Liver (tissue), 9 donors: Measurements from ENCODE around the gene HDAC9. TPM values are rescaled to one million over a fixed set of nuclear protein-coding genes. Genes with fewer than 3 reads are reported as not detected.

Source experiments
- DNase-seq: peaks from one replicate; pipeline ENCODE4 v3.0.0-alpha.2; 2017; ENCODE audit warnings: low spot score
- H3K27ac ChIP-seq, 2 donors: one replicate each; pipeline ENCODE4 v1.7.0; 2013; ENCODE audit warnings: inconsistent platforms in 2 of 2, low read length in 2 of 2, control low read depth in 1 of 2, low read depth in 1 of 2, mild to moderate bottlenecking in 1 of 2
- H3K27me3 ChIP-seq, 4 donors: one replicate each; pipeline versions ENCODE4 v1.6.1 to v1.7.0; 2013; ENCODE audit warnings: low read length in 3 of 4, inconsistent platforms in 1 of 4, mild to moderate bottlenecking in 1 of 4, moderate library complexity in 1 of 4; ENCODE audit not compliant: control insufficient read depth in 4 of 4, insufficient read depth in 4 of 4
- H3K36me3 ChIP-seq, 4 donors: one replicate each; pipeline versions ENCODE4 v1.6.1 to v1.7.0; 2013; ENCODE audit warnings: low read length in 3 of 4, mild to moderate bottlenecking in 3 of 4, low read depth in 1 of 4, moderate library complexity in 1 of 4; ENCODE audit not compliant: control insufficient read depth in 4 of 4, insufficient read depth in 3 of 4
- H3K4me1 ChIP-seq, 4 donors: one replicate each; pipeline versions ENCODE4 v1.6.1 to v1.7.0; 2013; ENCODE audit warnings: low read length in 3 of 4, mild to moderate bottlenecking in 3 of 4, moderate library complexity in 1 of 4; ENCODE audit not compliant: control insufficient read depth in 4 of 4, insufficient read depth in 4 of 4
- H3K4me3 ChIP-seq, 3 donors: one replicate each; pipeline versions ENCODE4 v1.6.1 to v1.7.0; 2013; ENCODE audit warnings: low read length in 3 of 3, control low read depth in 1 of 3, low read depth in 1 of 3, mild to moderate bottlenecking in 1 of 3
- H3K9ac ChIP-seq, 2 donors: one replicate each; pipeline ENCODE4 v1.7.0; 2013; ENCODE audit warnings: low read length in 2 of 2, mild to moderate bottlenecking in 2 of 2, moderate library complexity in 2 of 2, control low read depth in 1 of 2, low read depth in 1 of 2
- H3K9me3 ChIP-seq, 4 donors: one replicate each; pipeline versions ENCODE4 v1.6.1 to v1.7.0; 2013; ENCODE audit warnings: low read length in 3 of 4; ENCODE audit not compliant: control insufficient read depth in 4 of 4
- EGR1 ChIP-seq, 2 donors: IDR thresholded peaks; 2 replicates each; pipeline ENCODE4 v1.6.1; 2016 to 2018; ENCODE audit warnings: antibody characterized with exemption in 2 of 2, low read depth in 2 of 2
- FOXA2 ChIP-seq: IDR thresholded peaks from 2 replicates; pipeline ENCODE4 v1.6.1; 2016; ENCODE audit warnings: antibody characterized with exemption
- GABPA ChIP-seq, 2 donors: IDR thresholded peaks in 1 of 2; conservative IDR thresholded peaks in 1 of 2; 2 replicates each; pipeline ENCODE4 v1.6.1; 2016; ENCODE audit warnings: antibody characterized with exemption in 2 of 2, mild to moderate bottlenecking in 1 of 2, moderate library complexity in 1 of 2
- HNF4A ChIP-seq, 2 donors: conservative IDR thresholded peaks; 2 replicates each; pipeline ENCODE4 v1.6.1; 2016; ENCODE audit warnings: antibody characterized with exemption in 2 of 2, mild to moderate bottlenecking in 2 of 2
- HNF4G ChIP-seq: IDR thresholded peaks from 2 replicates; pipeline ENCODE4 v1.6.1; 2016; ENCODE audit warnings: antibody characterized with exemption
- JUND ChIP-seq, 2 donors: IDR thresholded peaks; 2 replicates each; pipeline ENCODE4 v1.6.1; 2016; ENCODE audit warnings: antibody characterized with exemption in 2 of 2
- NR2F2 ChIP-seq: IDR thresholded peaks from 2 replicates; pipeline ENCODE4 v1.6.1; 2016; ENCODE audit warnings: antibody characterized with exemption
- RXRA ChIP-seq, 2 donors: IDR thresholded peaks; 2 replicates each; pipeline ENCODE4 v1.6.1; 2017 to 2018; ENCODE audit warnings: antibody characterized with exemption in 2 of 2, mild to moderate bottlenecking in 1 of 2
- SP1 ChIP-seq: IDR thresholded peaks from 2 replicates; pipeline ENCODE4 v1.6.1; 2018; ENCODE audit warnings: antibody characterized with exemption, mild to moderate bottlenecking
- YY1 ChIP-seq: IDR thresholded peaks from 2 replicates; pipeline ENCODE4 v1.6.1; 2016; ENCODE audit warnings: antibody characterized with exemption, mild to moderate bottlenecking
- WGBS: extraction: QIAGEN DNeasy Blood & Tissue Kit; methylation state at CpG from one replicate; pipeline ENCODE4 v1.1.7; 2013; 5-methylcytosine and 5-hydroxymethylcytosine counted together
- polyA plus RNA-seq, 2 donors: library from polyadenylated mRNA; stranded (reverse) in 1 of 2; unstranded in 1 of 2; fragments of 200-250 nt in 1 of 2; fragments of >200 nt in 1 of 2; fragmentation: Nextera tagmentation in 1 of 2; extraction: Ambion mirVana in 1 of 2; gene quantifications; one replicate each; pipeline versions ENCODE4 v1.2.1 to v1.2.3, GENCODE V29; 2013 to 2015
- total RNA-seq, 2 donors: library from RNA; depleted of rRNA; stranded (reverse); fragments of >200 nt; gene quantifications; one replicate each; pipeline ENCODE4 v1.2.3, GENCODE V29; 2014
- TF ChIP-seq, protein P1 (sequence below): IDR thresholded peaks from 2 replicates; pipeline ENCODE4 v1.6.1; 2016; ENCODE audit warnings: antibody characterized with exemption
- TF ChIP-seq, protein P2 (sequence below): IDR thresholded peaks from 2 replicates; pipeline ENCODE4 v1.6.1; 2016; ENCODE audit warnings: antibody characterized with exemption, mild to moderate bottlenecking
- TF ChIP-seq, protein P3 (sequence below): IDR thresholded peaks from 2 replicates; pipeline ENCODE4 v1.6.1; 2016; ENCODE audit warnings: antibody characterized with exemption
- donor health status: healthy.
- donor health status: healthy.
- donor health status: healthy.
- donor health status: healthy.
- donor health status: healthy.

HDAC9 gene
- total and polyA plus RNA-seq, 4 donors, result 1.0 to 10.1 (median 2.3) TPM

DNA sequence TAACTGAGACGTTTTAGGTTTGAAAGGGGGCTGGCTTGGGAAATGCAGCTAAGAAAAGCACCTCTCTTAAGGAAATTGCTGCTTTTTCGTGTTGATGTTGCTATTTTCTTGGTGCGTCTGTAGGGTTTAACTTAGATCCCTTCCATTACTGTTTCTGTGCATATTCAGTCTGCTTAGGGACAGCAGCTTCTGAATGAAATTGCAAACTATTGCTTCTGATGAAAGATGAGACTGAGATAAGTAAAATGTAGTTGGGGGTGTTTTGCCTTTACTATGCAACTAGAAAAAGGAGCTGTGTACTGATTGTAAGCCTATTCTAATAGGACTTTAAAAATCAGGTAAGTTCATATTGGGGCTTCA, 772 bp downstream of the HDAC9 start:
- 39% methylated on average over 3 of the region's 3 CpGs for WGBS
- no peak overlapping the region for H3K9ac ChIP-seq
- H3K27me3 ChIP-seq, result peaks cover 0 to 13% (median 1%) of the 10 kb centered on the region in 4 donors
- H3K4me3 ChIP-seq, result no peak overlapping the region
- peaks cover 0 to 9% (median 6%) of the 10 kb centered on the region in 4 donors for H3K4me1 ChIP-seq
- H3K36me3 ChIP-seq, result no peaks in the 10 kb centered on the region
- H3K9me3 ChIP-seq, result no peaks in the 10 kb centered on the region
- no peak overlapping the region for H3K27ac ChIP-seq
- TF ChIP-seq SP1, result no peak
- no peak for TF ChIP-seq GABPA (IDR thresholded peaks at IDR 0.05 in 1 of 2, conservative IDR thresholded peaks at IDR 0.05 in 1 of 2)
- TF ChIP-seq, protein P1, sequence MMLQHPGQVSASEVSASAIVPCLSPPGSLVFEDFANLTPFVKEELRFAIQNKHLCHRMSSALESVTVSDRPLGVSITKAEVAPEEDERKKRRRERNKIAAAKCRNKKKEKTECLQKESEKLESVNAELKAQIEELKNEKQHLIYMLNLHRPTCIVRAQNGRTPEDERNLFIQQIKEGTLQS, result no peak
- no peak for TF ChIP-seq YY1
- TF ChIP-seq HNF4G, result no peak
- TF ChIP-seq NR2F2, result no peak
- TF ChIP-seq JUND (IDR thresholded peaks at IDR 0.05), result no peak
- no peak for DNase-seq

DNA sequence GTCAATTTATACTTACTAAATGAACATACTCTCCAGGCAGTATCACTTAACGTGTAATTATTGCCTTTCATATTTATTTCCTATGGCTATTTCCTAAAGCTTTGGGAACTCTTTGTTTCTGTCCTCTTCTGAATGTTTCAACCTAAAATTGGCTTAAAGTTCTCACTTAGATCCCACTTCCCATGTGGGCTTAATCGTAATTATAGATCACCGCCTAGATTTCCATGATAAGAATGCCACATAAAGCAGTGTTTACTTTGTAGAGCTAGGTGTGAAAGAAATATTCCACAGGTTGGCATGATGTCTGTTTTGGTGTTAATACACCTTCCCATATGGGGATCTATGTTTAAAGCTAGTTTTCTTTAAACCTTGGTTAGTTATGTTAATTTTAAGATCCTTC, 1.5 kb downstream of the HDAC9 start:
- H3K9me3 ChIP-seq, result no peaks in the 10 kb centered on the region
- H3K27ac ChIP-seq, result no peak overlapping the region
- H3K4me3 ChIP-seq, result no peak overlapping the region
- WGBS, result 66% methylated on average over 3 of the region's 3 CpGs
- no peaks in the 10 kb centered on the region for H3K36me3 ChIP-seq
- H3K4me1 ChIP-seq, result peaks cover 0 to 9% (median 6%) of the 10 kb centered on the region in 4 donors
- H3K27me3 ChIP-seq, result peaks cover 0 to 10% (median 1%) of the 10 kb centered on the region in 4 donors
- no peak for DNase-seq
- H3K9ac ChIP-seq, result no peak overlapping the region
- TF ChIP-seq EGR1 (IDR thresholded peaks at IDR 0.05; ENCODE audit: low read depth in 2 of 2) (no peak), HNF4G (no peak), GABPA (IDR thresholded peaks at IDR 0.05 in 1 of 2, conservative IDR thresholded peaks at IDR 0.05 in 1 of 2) (no peak), HNF4A (conservative IDR thresholded peaks at IDR 0.05) (no peak), NR2F2 (no peak), RXRA (IDR thresholded peaks at IDR 0.05) (no peak), YY1 (no peak)
- TF ChIP-seq, protein P2, sequence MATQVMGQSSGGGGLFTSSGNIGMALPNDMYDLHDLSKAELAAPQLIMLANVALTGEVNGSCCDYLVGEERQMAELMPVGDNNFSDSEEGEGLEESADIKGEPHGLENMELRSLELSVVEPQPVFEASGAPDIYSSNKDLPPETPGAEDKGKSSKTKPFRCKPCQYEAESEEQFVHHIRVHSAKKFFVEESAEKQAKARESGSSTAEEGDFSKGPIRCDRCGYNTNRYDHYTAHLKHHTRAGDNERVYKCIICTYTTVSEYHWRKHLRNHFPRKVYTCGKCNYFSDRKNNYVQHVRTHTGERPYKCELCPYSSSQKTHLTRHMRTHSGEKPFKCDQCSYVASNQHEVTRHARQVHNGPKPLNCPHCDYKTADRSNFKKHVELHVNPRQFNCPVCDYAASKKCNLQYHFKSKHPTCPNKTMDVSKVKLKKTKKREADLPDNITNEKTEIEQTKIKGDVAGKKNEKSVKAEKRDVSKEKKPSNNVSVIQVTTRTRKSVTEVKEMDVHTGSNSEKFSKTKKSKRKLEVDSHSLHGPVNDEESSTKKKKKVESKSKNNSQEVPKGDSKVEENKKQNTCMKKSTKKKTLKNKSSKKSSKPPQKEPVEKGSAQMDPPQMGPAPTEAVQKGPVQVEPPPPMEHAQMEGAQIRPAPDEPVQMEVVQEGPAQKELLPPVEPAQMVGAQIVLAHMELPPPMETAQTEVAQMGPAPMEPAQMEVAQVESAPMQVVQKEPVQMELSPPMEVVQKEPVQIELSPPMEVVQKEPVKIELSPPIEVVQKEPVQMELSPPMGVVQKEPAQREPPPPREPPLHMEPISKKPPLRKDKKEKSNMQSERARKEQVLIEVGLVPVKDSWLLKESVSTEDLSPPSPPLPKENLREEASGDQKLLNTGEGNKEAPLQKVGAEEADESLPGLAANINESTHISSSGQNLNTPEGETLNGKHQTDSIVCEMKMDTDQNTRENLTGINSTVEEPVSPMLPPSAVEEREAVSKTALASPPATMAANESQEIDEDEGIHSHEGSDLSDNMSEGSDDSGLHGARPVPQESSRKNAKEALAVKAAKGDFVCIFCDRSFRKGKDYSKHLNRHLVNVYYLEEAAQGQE, result no peak
- TF ChIP-seq, protein P3, sequence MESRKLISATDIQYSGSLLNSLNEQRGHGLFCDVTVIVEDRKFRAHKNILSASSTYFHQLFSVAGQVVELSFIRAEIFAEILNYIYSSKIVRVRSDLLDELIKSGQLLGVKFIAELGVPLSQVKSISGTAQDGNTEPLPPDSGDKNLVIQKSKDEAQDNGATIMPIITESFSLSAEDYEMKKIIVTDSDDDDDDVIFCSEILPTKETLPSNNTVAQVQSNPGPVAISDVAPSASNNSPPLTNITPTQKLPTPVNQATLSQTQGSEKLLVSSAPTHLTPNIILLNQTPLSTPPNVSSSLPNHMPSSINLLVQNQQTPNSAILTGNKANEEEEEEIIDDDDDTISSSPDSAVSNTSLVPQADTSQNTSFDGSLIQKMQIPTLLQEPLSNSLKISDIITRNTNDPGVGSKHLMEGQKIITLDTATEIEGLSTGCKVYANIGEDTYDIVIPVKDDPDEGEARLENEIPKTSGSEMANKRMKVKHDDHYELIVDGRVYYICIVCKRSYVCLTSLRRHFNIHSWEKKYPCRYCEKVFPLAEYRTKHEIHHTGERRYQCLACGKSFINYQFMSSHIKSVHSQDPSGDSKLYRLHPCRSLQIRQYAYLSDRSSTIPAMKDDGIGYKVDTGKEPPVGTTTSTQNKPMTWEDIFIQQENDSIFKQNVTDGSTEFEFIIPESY, result no peak
- TF ChIP-seq, protein P1, result no peak

DNA sequence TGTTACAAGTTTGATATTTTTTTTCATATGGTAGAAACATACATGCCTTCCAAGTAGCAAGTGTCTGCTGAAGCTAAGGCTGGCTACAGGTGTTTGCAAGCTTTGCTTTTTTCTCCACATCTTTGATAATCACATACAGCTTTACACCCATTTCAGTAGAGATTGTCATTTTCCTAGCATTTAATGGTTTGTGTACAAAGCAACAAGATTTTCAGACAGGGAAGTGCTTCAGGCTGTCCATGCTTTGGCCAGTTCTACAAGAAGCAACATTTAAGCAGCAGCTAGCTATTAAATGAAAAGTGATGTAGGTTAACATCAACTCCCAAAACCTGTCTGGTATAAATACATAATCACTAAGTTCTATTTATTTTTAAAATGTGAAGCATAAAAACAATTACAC, 2.3 kb downstream of the HDAC9 start:
- H3K4me3 ChIP-seq, result no peak overlapping the region

More for the DNA sequence above, 2.3 kb downstream of the HDAC9 start:
- Histone ChIP-seq H3K27ac (no peak overlapping the region), H3K9me3 (no peaks in the 10 kb centered on the region), H3K36me3 (no peaks in the 10 kb centered on the region), H3K4me1 (peaks cover 0 to 9% (median 6%) of the 10 kb centered on the region in 4 donors), H3K27me3 (peaks cover 0 to 10% (median 1%) of the 10 kb centered on the region in 4 donors), H3K9ac (no peak overlapping the region)
- no peak for DNase-seq
- TF ChIP-seq HNF4G (no peak), FOXA2 (no peak), NR2F2 (no peak), RXRA (IDR thresholded peaks at IDR 0.05) (no peak)
- TF ChIP-seq, protein P3, result no peak
